Erythroblast (primary cell): ENCODE measurements around the gene CFAP97D2.

Source experiments
- GATA1 ChIP-seq: IDR thresholded peaks from 2 replicates; pipeline ENCODE4 v1.6.1; 2011; ENCODE audit warnings: low read depth, mild to moderate bottlenecking, control low read depth, low read length, moderate library complexity
- POLR2A ChIP-seq: IDR thresholded peaks from 2 replicates; pipeline ENCODE4 v1.6.1; 2011; ENCODE audit warnings: mild to moderate bottlenecking, low read length

- no peak for TF ChIP-seq POLR2A
- no peak for TF ChIP-seq GATA1
These were observed 27.3 kb upstream of the CFAP97D2 start for GRCh38 chr13:114151565-114152284.
